HL-60 (cell line): Measurements from ENCODE around the gene KLHL30.

Source experiments
- DNase-seq, 2 experiments: peaks; one replicate each; pipeline ENCODE4 v3.0.0-alpha.2; 2010 to 2020; ENCODE audit warnings: low read depth in 1 of 2, low spot score in 1 of 2
- H3K27ac ChIP-seq: fragments of 250-450 bp; sonication (Bioruptor Pico); replicated peaks from 2 replicates; pipeline ENCODE4 v1.5.1; 2020; ENCODE audit warnings: mild to moderate bottlenecking, moderate library complexity
- H3K27me3 ChIP-seq: fragments of 250-450 bp; sonication (Bioruptor Pico); 2 replicates; pipeline ENCODE4 v1.5.1; 2021; ENCODE audit warnings: mild to moderate bottlenecking, moderate library complexity; ENCODE audit not compliant: insufficient read depth, poor library complexity, severe bottlenecking
- H3K4me3 ChIP-seq: replicated peaks from 2 replicates; pipeline ENCODE4 v1.5.1; 2011; ENCODE audit warnings: mild to moderate bottlenecking, control low read depth, low read length; ENCODE audit not compliant: insufficient read depth
- GABPA ChIP-seq: IDR thresholded peaks from 2 replicates; pipeline ENCODE4 v1.6.1; 2012; ENCODE audit warnings: low read depth
- POLR2AphosphoS5 ChIP-seq: IDR thresholded peaks from 2 replicates; pipeline ENCODE4 v1.6.1; 2012; ENCODE audit warnings: low read depth
- SPI1 ChIP-seq: IDR thresholded peaks from 2 replicates; pipeline ENCODE4 v1.6.1; 2012; ENCODE audit warnings: low read depth, mild to moderate bottlenecking, borderline replicate concordance
- TF ChIP-seq, protein P1 (sequence below): IDR thresholded peaks from 2 replicates; pipeline ENCODE4 v1.6.1; 2012; ENCODE audit warnings: low read depth; ENCODE audit not compliant: insufficient replicate concordance
- TF ChIP-seq, protein P2 (sequence below): IDR thresholded peaks from one replicate; pipeline ENCODE4 v1.5.1; 2011; ENCODE audit warnings: low read length, control low read depth, inconsistent platforms; ENCODE audit not compliant: insufficient read depth

The KLHL30 gene

DNA sequence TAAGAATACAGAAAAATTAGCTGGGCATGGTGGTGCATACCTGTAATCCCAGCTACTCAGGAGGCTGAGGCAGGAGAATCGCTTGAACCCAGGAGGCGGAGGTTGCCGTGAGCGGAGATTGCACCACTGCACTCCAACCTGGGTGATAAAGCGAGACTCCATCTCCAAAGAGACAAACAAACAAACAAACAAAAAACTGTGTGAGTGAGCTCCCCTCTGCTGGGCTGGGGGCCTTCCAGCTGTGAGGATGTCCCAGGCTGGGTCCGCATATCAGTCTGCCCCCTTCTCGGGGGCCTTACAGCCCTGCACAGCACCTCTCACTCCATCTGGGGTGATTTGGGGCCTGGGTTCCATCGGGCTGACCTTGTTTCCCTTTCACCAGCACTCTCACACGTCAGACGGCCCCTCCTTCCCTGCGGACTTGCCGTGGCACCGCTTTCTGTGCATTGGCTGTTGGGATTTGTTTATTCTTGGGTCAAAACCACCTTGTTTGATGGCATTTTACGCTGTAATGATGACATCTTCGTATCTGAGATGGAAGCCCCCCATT lies 2.8 kb upstream of the KLHL30 start:
- no peak overlapping the region for H3K4me3 ChIP-seq
- TF ChIP-seq POLR2AphosphoS5 (no peak), GABPA (no peak), SPI1 (no peak)
- TF ChIP-seq, protein P1, sequence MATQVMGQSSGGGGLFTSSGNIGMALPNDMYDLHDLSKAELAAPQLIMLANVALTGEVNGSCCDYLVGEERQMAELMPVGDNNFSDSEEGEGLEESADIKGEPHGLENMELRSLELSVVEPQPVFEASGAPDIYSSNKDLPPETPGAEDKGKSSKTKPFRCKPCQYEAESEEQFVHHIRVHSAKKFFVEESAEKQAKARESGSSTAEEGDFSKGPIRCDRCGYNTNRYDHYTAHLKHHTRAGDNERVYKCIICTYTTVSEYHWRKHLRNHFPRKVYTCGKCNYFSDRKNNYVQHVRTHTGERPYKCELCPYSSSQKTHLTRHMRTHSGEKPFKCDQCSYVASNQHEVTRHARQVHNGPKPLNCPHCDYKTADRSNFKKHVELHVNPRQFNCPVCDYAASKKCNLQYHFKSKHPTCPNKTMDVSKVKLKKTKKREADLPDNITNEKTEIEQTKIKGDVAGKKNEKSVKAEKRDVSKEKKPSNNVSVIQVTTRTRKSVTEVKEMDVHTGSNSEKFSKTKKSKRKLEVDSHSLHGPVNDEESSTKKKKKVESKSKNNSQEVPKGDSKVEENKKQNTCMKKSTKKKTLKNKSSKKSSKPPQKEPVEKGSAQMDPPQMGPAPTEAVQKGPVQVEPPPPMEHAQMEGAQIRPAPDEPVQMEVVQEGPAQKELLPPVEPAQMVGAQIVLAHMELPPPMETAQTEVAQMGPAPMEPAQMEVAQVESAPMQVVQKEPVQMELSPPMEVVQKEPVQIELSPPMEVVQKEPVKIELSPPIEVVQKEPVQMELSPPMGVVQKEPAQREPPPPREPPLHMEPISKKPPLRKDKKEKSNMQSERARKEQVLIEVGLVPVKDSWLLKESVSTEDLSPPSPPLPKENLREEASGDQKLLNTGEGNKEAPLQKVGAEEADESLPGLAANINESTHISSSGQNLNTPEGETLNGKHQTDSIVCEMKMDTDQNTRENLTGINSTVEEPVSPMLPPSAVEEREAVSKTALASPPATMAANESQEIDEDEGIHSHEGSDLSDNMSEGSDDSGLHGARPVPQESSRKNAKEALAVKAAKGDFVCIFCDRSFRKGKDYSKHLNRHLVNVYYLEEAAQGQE: no peak
- TF ChIP-seq, protein P2, sequence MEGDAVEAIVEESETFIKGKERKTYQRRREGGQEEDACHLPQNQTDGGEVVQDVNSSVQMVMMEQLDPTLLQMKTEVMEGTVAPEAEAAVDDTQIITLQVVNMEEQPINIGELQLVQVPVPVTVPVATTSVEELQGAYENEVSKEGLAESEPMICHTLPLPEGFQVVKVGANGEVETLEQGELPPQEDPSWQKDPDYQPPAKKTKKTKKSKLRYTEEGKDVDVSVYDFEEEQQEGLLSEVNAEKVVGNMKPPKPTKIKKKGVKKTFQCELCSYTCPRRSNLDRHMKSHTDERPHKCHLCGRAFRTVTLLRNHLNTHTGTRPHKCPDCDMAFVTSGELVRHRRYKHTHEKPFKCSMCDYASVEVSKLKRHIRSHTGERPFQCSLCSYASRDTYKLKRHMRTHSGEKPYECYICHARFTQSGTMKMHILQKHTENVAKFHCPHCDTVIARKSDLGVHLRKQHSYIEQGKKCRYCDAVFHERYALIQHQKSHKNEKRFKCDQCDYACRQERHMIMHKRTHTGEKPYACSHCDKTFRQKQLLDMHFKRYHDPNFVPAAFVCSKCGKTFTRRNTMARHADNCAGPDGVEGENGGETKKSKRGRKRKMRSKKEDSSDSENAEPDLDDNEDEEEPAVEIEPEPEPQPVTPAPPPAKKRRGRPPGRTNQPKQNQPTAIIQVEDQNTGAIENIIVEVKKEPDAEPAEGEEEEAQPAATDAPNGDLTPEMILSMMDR: no peak
- no peaks in the 10 kb centered on the region for H3K27me3 ChIP-seq
- H3K27ac ChIP-seq: no peak overlapping the region
- DNase-seq: no peak

DNA sequence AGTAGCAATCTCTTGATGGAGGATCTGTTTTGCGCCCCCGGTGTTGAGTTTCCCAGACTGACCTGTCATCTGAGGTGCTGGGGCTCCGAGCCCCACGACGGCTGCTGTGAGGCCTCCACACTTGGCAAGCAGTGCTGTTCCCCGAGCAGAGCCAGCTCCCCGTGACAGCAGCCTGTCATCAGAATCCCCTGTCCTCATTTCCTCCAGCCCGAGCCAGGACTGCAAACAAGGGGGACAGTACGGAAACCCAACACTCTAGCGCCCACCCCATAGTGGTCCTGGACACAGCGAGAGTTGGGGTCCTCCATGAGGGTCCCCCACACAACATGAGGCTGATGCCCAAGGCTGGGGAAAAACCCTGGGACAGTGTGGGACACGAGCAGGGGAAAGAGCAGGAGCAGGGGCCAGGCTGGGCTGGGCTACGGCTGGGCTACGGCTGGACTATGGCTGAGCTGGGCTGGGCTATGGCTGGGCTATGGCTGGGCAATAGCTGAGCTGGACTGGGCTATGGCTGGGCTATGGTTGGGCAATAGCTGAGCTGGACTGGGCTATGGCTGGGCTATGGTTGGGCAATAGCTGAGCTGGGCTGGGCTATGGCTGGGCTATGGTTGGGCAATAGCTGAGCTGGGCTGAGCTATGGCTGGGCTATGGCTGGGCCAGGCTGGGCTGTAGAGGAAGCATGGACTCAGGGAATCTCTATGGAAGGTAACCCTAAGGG lies 1.5 kb upstream of the KLHL30 start:
- Histone ChIP-seq H3K27me3 (no peaks in the 10 kb centered on the region), H3K4me3 (no peak overlapping the region), H3K27ac (peak overlapping the region; percentile 29; the same call in 1 of the 2 replicates)
- TF ChIP-seq POLR2AphosphoS5: no peak
- no peak for TF ChIP-seq GABPA
- no peak for TF ChIP-seq SPI1
- TF ChIP-seq, protein P2: no peak
- TF ChIP-seq, protein P1: no peak
- peak; percentile 81 to 96 for DNase-seq

DNA sequence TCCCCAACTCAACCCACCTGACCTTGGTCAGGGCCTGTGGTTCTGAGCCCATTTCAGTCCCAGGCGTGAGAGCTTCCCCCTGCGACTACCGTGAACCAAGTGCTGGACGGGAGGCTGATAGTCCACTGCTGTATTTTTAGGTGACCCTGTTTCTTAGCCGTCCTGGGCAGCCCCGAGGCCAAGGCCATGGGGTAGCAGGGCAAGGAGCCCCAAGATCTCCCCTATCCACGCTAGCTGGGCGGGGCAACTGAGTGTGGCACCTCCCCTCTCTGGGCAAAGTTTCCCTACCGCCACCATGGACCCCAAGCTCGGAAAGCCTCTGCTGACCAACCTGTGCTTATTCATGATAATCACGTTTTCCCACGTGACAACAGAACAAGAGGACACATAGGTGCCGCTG lies 583 bp upstream of the KLHL30 start:
- no peak for DNase-seq
- Histone ChIP-seq H3K4me3 (no peak overlapping the region), H3K27ac (no peak overlapping the region; the same call in 1 of the 2 replicates), H3K27me3 (no peaks in the 10 kb centered on the region)
- TF ChIP-seq, protein P1: no peak
- no peak for TF ChIP-seq GABPA
- no peak for TF ChIP-seq POLR2AphosphoS5
- TF ChIP-seq, protein P2: no peak
- TF ChIP-seq SPI1: no peak
